ENCODE results near the gene SLC10A7. TPM values are rescaled to one million over a fixed set of nuclear protein-coding genes. Genes with fewer than 3 reads are reported as not detected.

SLC10A7 gene
- total and polyA plus RNA-seq, 10 of the 15 experiments (the other 5 are each of a cell fraction or from before 2014, with no cell fraction given), result 4.6 to 23.7 (median 15.6) TPM

DNA sequence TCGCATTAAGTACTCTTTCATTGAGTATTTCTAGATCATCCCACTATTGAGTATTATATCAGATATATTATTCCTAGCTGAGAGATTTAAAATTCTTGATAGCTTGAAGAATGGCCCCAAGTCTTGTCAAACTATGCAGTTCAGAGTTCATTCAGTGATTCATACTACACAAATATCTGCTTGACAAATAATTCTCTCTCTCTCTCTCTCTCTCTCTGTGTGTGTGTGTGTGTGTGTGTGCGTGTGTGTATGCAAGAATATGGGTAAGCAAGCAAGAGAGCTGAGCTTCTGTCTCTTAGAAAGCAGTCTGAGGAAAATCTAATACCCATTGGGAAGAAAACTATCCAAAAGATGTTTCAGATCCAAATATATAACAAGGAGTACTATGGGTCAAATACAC is 142.0 kb downstream of the SLC10A7 start:
- no peaks in the 10 kb centered on the region for H3K4me1 ChIP-seq (ENCODE audit: control insufficient read depth, insufficient read depth, low read length)
- no peak overlapping the region for H3K4me2 ChIP-seq (ENCODE audit: control insufficient read depth, insufficient read depth)
- TF ChIP-seq, protein P1, sequence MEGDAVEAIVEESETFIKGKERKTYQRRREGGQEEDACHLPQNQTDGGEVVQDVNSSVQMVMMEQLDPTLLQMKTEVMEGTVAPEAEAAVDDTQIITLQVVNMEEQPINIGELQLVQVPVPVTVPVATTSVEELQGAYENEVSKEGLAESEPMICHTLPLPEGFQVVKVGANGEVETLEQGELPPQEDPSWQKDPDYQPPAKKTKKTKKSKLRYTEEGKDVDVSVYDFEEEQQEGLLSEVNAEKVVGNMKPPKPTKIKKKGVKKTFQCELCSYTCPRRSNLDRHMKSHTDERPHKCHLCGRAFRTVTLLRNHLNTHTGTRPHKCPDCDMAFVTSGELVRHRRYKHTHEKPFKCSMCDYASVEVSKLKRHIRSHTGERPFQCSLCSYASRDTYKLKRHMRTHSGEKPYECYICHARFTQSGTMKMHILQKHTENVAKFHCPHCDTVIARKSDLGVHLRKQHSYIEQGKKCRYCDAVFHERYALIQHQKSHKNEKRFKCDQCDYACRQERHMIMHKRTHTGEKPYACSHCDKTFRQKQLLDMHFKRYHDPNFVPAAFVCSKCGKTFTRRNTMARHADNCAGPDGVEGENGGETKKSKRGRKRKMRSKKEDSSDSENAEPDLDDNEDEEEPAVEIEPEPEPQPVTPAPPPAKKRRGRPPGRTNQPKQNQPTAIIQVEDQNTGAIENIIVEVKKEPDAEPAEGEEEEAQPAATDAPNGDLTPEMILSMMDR (IDR thresholded peaks at IDR 0.05 in 2 of 3, conservative IDR thresholded peaks at IDR 0.05 in 1 of 3; ENCODE audit: control insufficient read depth in 2 of 3, extremely low read depth in 1 of 3, insufficient read depth in 1 of 3, low read depth in 3 of 3, low read length in 3 of 3), result no peak
- no peaks in the 10 kb centered on the region for H3K9me3 ChIP-seq (replicated peaks; ENCODE audit: control insufficient read depth, insufficient read depth, low read length)
- H3K27me3 ChIP-seq (replicated peaks in 1 of 2; ENCODE audit: control insufficient read depth in 2 of 2, insufficient read depth in 2 of 2, low read length in 1 of 2), result no peaks in the 10 kb centered on the region
- FAIRE-seq (no peak), DNase-seq (ENCODE audit: low read depth, low spot score) (no peak), ATAC-seq (no peak)
- SMC1A ChIA-PET (ENCODE audit: uncharacterized antibody, unreplicated experiment), result no interaction called here
- H3K79me2 ChIP-seq (ENCODE audit: control insufficient read depth, insufficient read depth, low read length), result no peaks in the 10 kb centered on the region
- POLR2A ChIA-PET, result no interaction called here
- H2AFZ ChIP-seq (ENCODE audit: control insufficient read depth, low read depth, low read length), result no peak overlapping the region
- CTCF ChIA-PET, result no interaction called here
- BruUV-seq (replicated peaks), result no TSS peak
- no peak overlapping the region for H3K9ac ChIP-seq (ENCODE audit: control insufficient read depth, insufficient read depth, low read length)
- RAD21 ChIA-PET (ENCODE audit: unreplicated experiment), result no interaction called here
- no peak overlapping the region for H3K27ac ChIP-seq (ENCODE audit: control insufficient read depth, insufficient read depth)
- in situ Hi-C loops (cut with MboI), result no loop called here
- H3K4me3 ChIP-seq, result no peak overlapping the region
- H4K20me1 ChIP-seq (ENCODE audit: control insufficient read depth, insufficient read depth), result no peaks in the 10 kb centered on the region
- intact Hi-C loops (cut with micrococcal nuclease; ENCODE audit: unreplicated experiment), result no loop called here
- 97% methylated on average over 2 of the region's 2 CpGs for WGBS (ENCODE audit: insufficient coverage, insufficient replicate concordance, low lambda C conversion rate, missing lambda C conversion rate)
- no peaks in the 10 kb centered on the region for H3K36me3 ChIP-seq (ENCODE audit: control insufficient read depth in 2 of 2, insufficient read depth in 2 of 2, low read length in 1 of 2)

DNA sequence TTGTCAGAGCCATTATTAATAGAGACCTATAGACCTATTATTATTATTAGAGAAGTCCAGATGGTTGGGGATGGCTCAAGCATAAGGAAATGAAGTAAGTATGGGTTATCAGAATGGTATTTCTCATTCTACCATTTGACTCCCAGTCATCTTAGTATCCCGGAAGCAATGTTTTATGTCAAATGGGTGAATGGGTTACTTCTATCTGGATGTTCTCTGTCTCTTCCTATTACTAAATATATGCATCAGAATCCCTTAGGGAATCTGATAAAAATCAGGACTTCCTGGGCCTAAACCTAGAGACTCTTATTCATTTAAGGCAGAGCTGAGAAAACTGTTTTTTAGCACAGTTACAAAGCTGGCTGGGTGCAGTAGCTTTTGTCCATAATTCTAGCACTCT is 149.9 kb downstream of the SLC10A7 start:
- Histone ChIP-seq H3K9me3 (replicated peaks; ENCODE audit: control insufficient read depth, insufficient read depth, low read length) (no peaks in the 10 kb centered on the region), H3K4me3 (no peak overlapping the region), H3K27ac (ENCODE audit: control insufficient read depth, insufficient read depth) (no peak overlapping the region), H3K4me1 (ENCODE audit: control insufficient read depth, insufficient read depth, low read length) (no peaks in the 10 kb centered on the region), H3K79me2 (ENCODE audit: control insufficient read depth, insufficient read depth, low read length) (no peaks in the 10 kb centered on the region), H3K27me3 (replicated peaks in 1 of 2; ENCODE audit: control insufficient read depth in 2 of 2, insufficient read depth in 2 of 2, low read length in 1 of 2) (no peaks in the 10 kb centered on the region), H3K4me2 (ENCODE audit: control insufficient read depth, insufficient read depth) (no peak overlapping the region), H2AFZ (ENCODE audit: control insufficient read depth, low read depth, low read length) (no peak overlapping the region), H3K36me3 (ENCODE audit: control insufficient read depth in 2 of 2, insufficient read depth in 2 of 2, low read length in 1 of 2) (no peaks in the 10 kb centered on the region), H4K20me1 (ENCODE audit: control insufficient read depth, insufficient read depth) (no peaks in the 10 kb centered on the region), H3K9ac (ENCODE audit: control insufficient read depth, insufficient read depth, low read length) (no peak overlapping the region)
- WGBS (ENCODE audit: insufficient coverage, insufficient replicate concordance, low lambda C conversion rate, missing lambda C conversion rate), result 100% methylated on average over 1 of the region's 1 CpG
- CTCF ChIA-PET, result interaction anchor here (0.8 kb wide), 1 partner anchor 179 kb away, joined by 3 read pairs; no protein-coding TSS in a partner anchor
- RAD21 ChIA-PET (ENCODE audit: unreplicated experiment), result no interaction called here
- no peak for DNase-seq (ENCODE audit: low read depth, low spot score)
- ATAC-seq, result no peak
- in situ Hi-C loops (cut with MboI), result no loop called here
- SMC1A ChIA-PET (ENCODE audit: uncharacterized antibody, unreplicated experiment), result interaction anchor here (0.6 to 1.7 kb wide), 3 partner anchors 11 to 173 kb away, joined by 3 read pairs; no protein-coding TSS in a partner anchor
- POLR2A ChIA-PET, result interaction anchor here (0.7 kb wide), 2 partner anchors 69 to 212 kb away, joined by 3 to 5 read pairs; no protein-coding TSS in a partner anchor
- intact Hi-C loops (cut with micrococcal nuclease; ENCODE audit: unreplicated experiment), result no loop called here
- no TSS peak for BruUV-seq (replicated peaks)
- FAIRE-seq, result no peak
- no peak for TF ChIP-seq BACH1 (IDR thresholded peaks at IDR 0.05; ENCODE audit: borderline replicate concordance)
- TF ChIP-seq, protein P2, sequence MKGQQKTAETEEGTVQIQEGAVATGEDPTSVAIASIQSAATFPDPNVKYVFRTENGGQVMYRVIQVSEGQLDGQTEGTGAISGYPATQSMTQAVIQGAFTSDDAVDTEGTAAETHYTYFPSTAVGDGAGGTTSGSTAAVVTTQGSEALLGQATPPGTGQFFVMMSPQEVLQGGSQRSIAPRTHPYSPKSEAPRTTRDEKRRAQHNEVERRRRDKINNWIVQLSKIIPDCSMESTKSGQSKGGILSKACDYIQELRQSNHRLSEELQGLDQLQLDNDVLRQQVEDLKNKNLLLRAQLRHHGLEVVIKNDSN (IDR thresholded peaks at IDR 0.05; ENCODE audit: borderline replicate concordance, extremely low read length, insufficient read depth, low read depth, low read length), result no peak
- no peak for TF ChIP-seq CHD1 (IDR thresholded peaks at IDR 0.05; ENCODE audit: low read depth, low read length)
- TF ChIP-seq CEBPB (IDR thresholded peaks at IDR 0.05; ENCODE audit: borderline replicate concordance in 1 of 2, low read depth in 2 of 2, low read length in 2 of 2), result no peak
- TF ChIP-seq, protein P3, sequence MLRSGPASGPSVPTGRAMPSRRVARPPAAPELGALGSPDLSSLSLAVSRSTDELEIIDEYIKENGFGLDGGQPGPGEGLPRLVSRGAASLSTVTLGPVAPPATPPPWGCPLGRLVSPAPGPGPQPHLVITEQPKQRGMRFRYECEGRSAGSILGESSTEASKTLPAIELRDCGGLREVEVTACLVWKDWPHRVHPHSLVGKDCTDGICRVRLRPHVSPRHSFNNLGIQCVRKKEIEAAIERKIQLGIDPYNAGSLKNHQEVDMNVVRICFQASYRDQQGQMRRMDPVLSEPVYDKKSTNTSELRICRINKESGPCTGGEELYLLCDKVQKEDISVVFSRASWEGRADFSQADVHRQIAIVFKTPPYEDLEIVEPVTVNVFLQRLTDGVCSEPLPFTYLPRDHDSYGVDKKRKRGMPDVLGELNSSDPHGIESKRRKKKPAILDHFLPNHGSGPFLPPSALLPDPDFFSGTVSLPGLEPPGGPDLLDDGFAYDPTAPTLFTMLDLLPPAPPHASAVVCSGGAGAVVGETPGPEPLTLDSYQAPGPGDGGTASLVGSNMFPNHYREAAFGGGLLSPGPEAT (IDR thresholded peaks at IDR 0.05; ENCODE audit: low read depth), result no peak
- no peak for TF ChIP-seq RFX5 (IDR thresholded peaks at IDR 0.05; ENCODE audit: low read depth, low read length)
- no peak for TF ChIP-seq EZH2 (IDR thresholded peaks at IDR 0.05; ENCODE audit: borderline replicate concordance, control insufficient read depth, low read depth, low read length)
- TF ChIP-seq CBX5 (IDR thresholded peaks at IDR 0.05; ENCODE audit: low read depth), result no peak
- TF ChIP-seq ESRRA (IDR thresholded peaks at IDR 0.05; ENCODE audit: low read length), result no peak
- TF ChIP-seq ZNF622 (IDR thresholded peaks at IDR 0.05), result no peak
- TF ChIP-seq MEF2A (IDR thresholded peaks at IDR 0.05; ENCODE audit: insufficient read depth, low read depth, low read length), result no peak
- no peak for TF ChIP-seq PML (IDR thresholded peaks at IDR 0.05; ENCODE audit: low read length)
- no peak for TF ChIP-seq POLR2A (IDR thresholded peaks at IDR 0.05; ENCODE audit: low read depth, low read length)
